ENCODE data around the gene UFSP1. TPM values are rescaled to one million over a fixed set of nuclear protein-coding genes. Genes with fewer than 3 reads are reported as not detected.

Gene UFSP1
- total and polyA plus RNA-seq, 4 donors: 1.5 to 6.2 (median 5.5) TPM

DNA sequence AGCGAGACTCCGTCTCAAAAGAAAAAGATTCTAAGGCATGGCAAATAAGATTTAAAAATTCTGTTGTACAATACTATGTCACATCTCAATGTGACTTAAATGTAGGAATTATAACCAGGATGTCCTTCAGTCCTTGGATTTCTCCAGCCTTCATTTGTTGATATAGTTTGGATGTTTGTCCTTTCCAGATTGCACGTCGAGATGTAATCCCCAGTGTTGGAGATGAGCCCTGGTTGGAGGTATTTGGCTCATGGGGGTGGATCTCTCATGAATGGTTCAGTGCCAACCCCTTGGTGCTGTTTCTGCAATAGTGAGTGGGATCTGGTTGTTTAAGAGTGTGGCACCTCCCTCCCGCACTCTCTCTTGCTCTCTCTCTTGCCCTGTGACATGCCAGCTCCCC is 19.0 kb upstream of the UFSP1 start:
- no peaks in the 10 kb centered on the region for H3K27me3 ChIP-seq (ENCODE audit: control insufficient read depth in 3 of 3, insufficient read depth in 3 of 3, low read length in 2 of 3)
- no peaks in the 10 kb centered on the region for H3K36me3 ChIP-seq (ENCODE audit: control insufficient read depth in 4 of 4, insufficient read depth in 4 of 4, low read length in 4 of 4)
- no peak overlapping the region for H3K27ac ChIP-seq (ENCODE audit: low read depth in 1 of 2, low read length in 1 of 2)
- H3K4me3 ChIP-seq: no peak overlapping the region
- peaks cover 0 to 5% (median 0%) of the 10 kb centered on the region in 4 donors for H3K9me3 ChIP-seq (ENCODE audit: control insufficient read depth in 4 of 4, insufficient read depth in 3 of 4, low read length in 3 of 4)
- H3K9ac ChIP-seq (ENCODE audit: insufficient read depth in 1 of 2, low read length in 2 of 2): no peak overlapping the region
- no peaks in the 10 kb centered on the region for H3K4me1 ChIP-seq (ENCODE audit: control insufficient read depth in 5 of 5, insufficient read depth in 5 of 5, low read length in 5 of 5)
- DNase-seq (no peak), ATAC-seq (ENCODE audit: insufficient read depth, low FRiP score) (no peak)
- TF ChIP-seq, protein P1, sequence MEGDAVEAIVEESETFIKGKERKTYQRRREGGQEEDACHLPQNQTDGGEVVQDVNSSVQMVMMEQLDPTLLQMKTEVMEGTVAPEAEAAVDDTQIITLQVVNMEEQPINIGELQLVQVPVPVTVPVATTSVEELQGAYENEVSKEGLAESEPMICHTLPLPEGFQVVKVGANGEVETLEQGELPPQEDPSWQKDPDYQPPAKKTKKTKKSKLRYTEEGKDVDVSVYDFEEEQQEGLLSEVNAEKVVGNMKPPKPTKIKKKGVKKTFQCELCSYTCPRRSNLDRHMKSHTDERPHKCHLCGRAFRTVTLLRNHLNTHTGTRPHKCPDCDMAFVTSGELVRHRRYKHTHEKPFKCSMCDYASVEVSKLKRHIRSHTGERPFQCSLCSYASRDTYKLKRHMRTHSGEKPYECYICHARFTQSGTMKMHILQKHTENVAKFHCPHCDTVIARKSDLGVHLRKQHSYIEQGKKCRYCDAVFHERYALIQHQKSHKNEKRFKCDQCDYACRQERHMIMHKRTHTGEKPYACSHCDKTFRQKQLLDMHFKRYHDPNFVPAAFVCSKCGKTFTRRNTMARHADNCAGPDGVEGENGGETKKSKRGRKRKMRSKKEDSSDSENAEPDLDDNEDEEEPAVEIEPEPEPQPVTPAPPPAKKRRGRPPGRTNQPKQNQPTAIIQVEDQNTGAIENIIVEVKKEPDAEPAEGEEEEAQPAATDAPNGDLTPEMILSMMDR (IDR thresholded peaks at IDR 0.05; ENCODE audit: control extremely low read depth, extremely low read depth): no peak
- 96% methylated on average over 5 of the region's 5 CpGs for WGBS, 2 donors

DNA sequence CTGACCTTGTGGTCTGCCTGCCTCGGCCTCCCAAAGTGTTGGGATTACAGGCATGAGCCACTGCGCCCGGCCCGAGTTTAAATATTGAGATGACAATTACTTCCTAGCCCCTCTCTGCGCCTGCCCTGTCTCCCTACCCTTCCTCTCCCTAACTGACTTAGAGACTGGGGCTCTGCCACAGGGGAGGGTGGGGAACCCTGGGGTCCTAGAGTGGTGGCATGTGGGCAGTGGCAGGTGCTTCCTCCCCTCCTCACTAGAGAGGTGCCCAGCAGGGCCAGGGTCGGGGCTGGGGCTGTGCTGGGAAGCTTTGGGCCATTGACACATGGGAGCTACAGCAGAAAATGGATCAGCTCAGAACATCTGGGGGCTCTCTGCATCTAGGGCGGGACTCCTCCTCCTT is 13.1 kb upstream of the UFSP1 start:
- H3K36me3 ChIP-seq (ENCODE audit: control insufficient read depth in 4 of 4, insufficient read depth in 4 of 4, low read length in 4 of 4): no peaks in the 10 kb centered on the region
- no peak for ATAC-seq (ENCODE audit: insufficient read depth, low FRiP score)
- no peak for DNase-seq
- no peak overlapping the region for H3K27ac ChIP-seq (ENCODE audit: low read depth in 1 of 2, low read length in 1 of 2)
- peaks cover 0 to 5% (median 3%) of the 10 kb centered on the region in 3 donors for H3K27me3 ChIP-seq (ENCODE audit: control insufficient read depth in 3 of 3, insufficient read depth in 3 of 3, low read length in 2 of 3)
- WGBS, 2 donors: 82 to 94% methylated on average over 6 to 7 of the region's 7 CpGs
- no peaks in the 10 kb centered on the region for H3K4me1 ChIP-seq (ENCODE audit: control insufficient read depth in 5 of 5, insufficient read depth in 5 of 5, low read length in 5 of 5)
- TF ChIP-seq, protein P1 (IDR thresholded peaks at IDR 0.05; ENCODE audit: control extremely low read depth, extremely low read depth): no peak
- H3K9me3 ChIP-seq (ENCODE audit: control insufficient read depth in 4 of 4, insufficient read depth in 3 of 4, low read length in 3 of 4): peaks cover 0 to 2% (median 0%) of the 10 kb centered on the region in 4 donors
- H3K9ac ChIP-seq (ENCODE audit: insufficient read depth in 1 of 2, low read length in 2 of 2): no peak overlapping the region
- no peak overlapping the region for H3K4me3 ChIP-seq

DNA sequence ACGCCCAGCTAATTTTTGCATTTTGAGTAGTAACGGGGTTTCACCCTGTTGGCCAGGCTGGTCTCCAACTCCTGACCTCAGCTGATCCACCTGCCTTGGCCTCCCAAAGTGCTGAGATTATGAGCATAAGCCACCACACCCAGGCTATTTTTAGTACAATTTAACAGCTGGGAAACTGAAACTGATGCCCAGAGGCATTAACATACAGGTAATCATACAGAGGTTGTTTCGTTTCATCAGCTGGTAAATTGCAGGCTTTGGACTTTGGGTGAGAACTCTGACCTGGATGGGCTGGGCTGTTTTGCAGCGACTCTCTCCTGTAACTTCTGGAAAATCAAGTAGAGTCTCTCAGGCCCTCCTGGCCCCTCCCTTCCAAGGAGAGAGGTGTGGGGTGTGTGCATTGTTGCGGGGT is 12.4 kb upstream of the UFSP1 start:
- Histone ChIP-seq H3K27ac (ENCODE audit: low read depth in 1 of 2, low read length in 1 of 2) (no peak overlapping the region), H3K36me3 (ENCODE audit: control insufficient read depth in 4 of 4, insufficient read depth in 4 of 4, low read length in 4 of 4) (no peaks in the 10 kb centered on the region), H3K4me1 (ENCODE audit: control insufficient read depth in 5 of 5, insufficient read depth in 5 of 5, low read length in 5 of 5) (no peaks in the 10 kb centered on the region), H3K9me3 (ENCODE audit: control insufficient read depth in 4 of 4, insufficient read depth in 3 of 4, low read length in 3 of 4) (peaks cover 0 to 2% (median 0%) of the 10 kb centered on the region in 4 donors), H3K9ac (ENCODE audit: insufficient read depth in 1 of 2, low read length in 2 of 2) (no peak overlapping the region), H3K27me3 (ENCODE audit: control insufficient read depth in 3 of 3, insufficient read depth in 3 of 3, low read length in 2 of 3) (peaks cover 0 to 10% (median 9%) of the 10 kb centered on the region in 3 donors), H3K4me3 (no peak overlapping the region)
- 77 to 84% methylated on average over 5 of the region's 5 CpGs for WGBS, 2 donors
- ATAC-seq (ENCODE audit: insufficient read depth, low FRiP score): no peak
- TF ChIP-seq, protein P1 (IDR thresholded peaks at IDR 0.05; ENCODE audit: control extremely low read depth, extremely low read depth): no peak
- no peak for DNase-seq

DNA sequence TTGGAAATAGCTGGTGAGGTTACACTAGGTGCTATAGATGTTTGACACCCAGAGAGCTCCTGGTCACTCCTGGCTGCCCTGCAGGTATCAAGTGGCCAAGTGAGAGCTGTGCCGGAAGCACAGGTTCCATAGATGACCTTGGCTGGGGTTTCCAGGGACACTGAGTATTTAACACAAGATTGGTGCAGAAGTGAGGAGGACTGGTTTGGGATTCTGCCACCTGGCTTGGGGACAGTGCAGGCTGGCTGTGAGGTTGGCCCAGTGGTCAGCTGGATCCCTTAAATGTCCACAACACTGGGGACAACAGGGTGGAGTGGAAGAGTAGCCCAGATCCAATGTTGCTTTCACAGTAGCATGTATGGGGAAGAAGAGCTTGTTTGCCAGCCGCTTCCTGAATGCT is 11.5 kb upstream of the UFSP1 start:
- DNase-seq: no peak
- Histone ChIP-seq H3K36me3 (ENCODE audit: control insufficient read depth in 4 of 4, insufficient read depth in 4 of 4, low read length in 4 of 4) (no peaks in the 10 kb centered on the region), H3K9me3 (ENCODE audit: control insufficient read depth in 4 of 4, insufficient read depth in 3 of 4, low read length in 3 of 4) (peaks cover 0 to 2% (median 0%) of the 10 kb centered on the region in 4 donors), H3K27me3 (ENCODE audit: control insufficient read depth in 3 of 3, insufficient read depth in 3 of 3, low read length in 2 of 3) (peaks cover 0 to 16% (median 15%) of the 10 kb centered on the region in 3 donors), H3K4me1 (ENCODE audit: control insufficient read depth in 5 of 5, insufficient read depth in 5 of 5, low read length in 5 of 5) (peaks cover 0 to 8% (median 0%) of the 10 kb centered on the region in 5 donors), H3K4me3 (no peak overlapping the region), H3K9ac (ENCODE audit: insufficient read depth in 1 of 2, low read length in 2 of 2) (no peak overlapping the region), H3K27ac (ENCODE audit: low read depth in 1 of 2, low read length in 1 of 2) (no peak overlapping the region)
- no peak for ATAC-seq (ENCODE audit: insufficient read depth, low FRiP score)
- TF ChIP-seq, protein P1 (IDR thresholded peaks at IDR 0.05; ENCODE audit: control extremely low read depth, extremely low read depth): no peak
- 76 to 91% methylated on average over 2 of the region's 2 CpGs for WGBS, 2 donors

Data from lung (tissue), 12 donors.